Large intestine (tissue), 3 donors: ENCODE results near the gene PFDN6. TPM values are rescaled to one million over a fixed set of nuclear protein-coding genes. Genes with fewer than 3 reads are reported as not detected.
A peak's percentile ranks its signal among the peaks of the same experiment; 100 is the strongest.
"Not testable (repeated sequence)": the region's sequence is repeated elsewhere in the genome, so short reads cannot be mapped to it uniquely, and the experiment has no call there.

Experiments used
- DNase-seq, 2 donors: peaks; one replicate each; pipeline versions ENCODE4 v3.0.0 to v3.0.0-alpha.2; 2013
- H3K27ac ChIP-seq: one replicate; pipeline ENCODE4 v1.5.1; 2013; ENCODE audit warnings: low read length
- H3K27me3 ChIP-seq: 2 replicates; pipeline ENCODE4 v1.6.1; 2013; ENCODE audit warnings: low read length; ENCODE audit not compliant: control insufficient read depth, insufficient read depth
- H3K36me3 ChIP-seq: 2 replicates; pipeline ENCODE4 v1.6.1; 2013; ENCODE audit warnings: low read length; ENCODE audit not compliant: control insufficient read depth, insufficient read depth
- H3K4me1 ChIP-seq: one replicate; pipeline ENCODE4 v1.6.1; 2013; ENCODE audit warnings: low read length; ENCODE audit not compliant: control insufficient read depth, insufficient read depth
- H3K4me3 ChIP-seq: one replicate; pipeline ENCODE4 v1.5.1; 2013; ENCODE audit warnings: low read length
- H3K9me3 ChIP-seq: one replicate; pipeline ENCODE4 v1.6.1; 2013; ENCODE audit warnings: mild to moderate bottlenecking, low read depth, low read length, moderate library complexity; ENCODE audit not compliant: control insufficient read depth
- WGBS: methylation state at CpG from one replicate; pipeline ENCODE4 v1.1.5; 2013; ENCODE audit warnings: low lambda C conversion rate; ENCODE audit not compliant: insufficient coverage; 5-methylcytosine and 5-hydroxymethylcytosine counted together
- polyA plus RNA-seq: library from polyadenylated mRNA; unstranded; fragments of 120-200 nt; gene quantifications from one replicate; pipeline ENCODE4 v1.2.1, GENCODE V29; 2013

PFDN6 gene
- polyA plus RNA-seq, 1 donor, result 80.5 TPM

- 97% methylated on average over 3 of the region's 6 CpGs for WGBS
- Histone ChIP-seq H3K27me3 (peaks cover 9% of the 10 kb centered on the region), H3K9me3 (no peaks in the 10 kb centered on the region), H3K36me3 (peaks cover 16% of the 10 kb centered on the region), H3K27ac (no peak overlapping the region), H3K4me1 (peaks cover 18% of the 10 kb centered on the region), H3K4me3 (no peak overlapping the region)
- no peak for DNase-seq
These were observed 37.9 kb upstream of the PFDN6 start for GRCh38 chr6:33251395-33252012.

GRCh38 chr6:33252759-33253158, 36.6 kb upstream of the PFDN6 start:
- no peak for DNase-seq
- H3K4me3 ChIP-seq, result no peak overlapping the region
- peaks cover 4% of the 10 kb centered on the region for H3K27me3 ChIP-seq
- H3K27ac ChIP-seq, result no peak overlapping the region
- no peaks in the 10 kb centered on the region for H3K9me3 ChIP-seq
- peaks cover 19% of the 10 kb centered on the region for H3K36me3 ChIP-seq
- H3K4me1 ChIP-seq, result peaks cover 18% of the 10 kb centered on the region

- Histone ChIP-seq H3K4me3 (no peak overlapping the region), H3K9me3 (no peaks in the 10 kb centered on the region), H3K27ac (no peak overlapping the region), H3K4me1 (peaks cover 5% of the 10 kb centered on the region), H3K27me3 (no peaks in the 10 kb centered on the region), H3K36me3 (peaks cover 27% of the 10 kb centered on the region)
- DNase-seq, result no peak
- 100% methylated on average over 2 of the region's 4 CpGs for WGBS
These were observed 34.8 kb upstream of the PFDN6 start for GRCh38 chr6:33254591-33254990.

- DNase-seq, result no peak
- H3K4me3 ChIP-seq, result no peak overlapping the region
- H3K27me3 ChIP-seq, result no peaks in the 10 kb centered on the region
- WGBS, result no CpG with 5 or more reads among the region's 5 CpGs
- H3K4me1 ChIP-seq, result no peaks in the 10 kb centered on the region
- H3K27ac ChIP-seq, result no peak overlapping the region
- H3K9me3 ChIP-seq, result no peaks in the 10 kb centered on the region
- H3K36me3 ChIP-seq, result peaks cover 30% of the 10 kb centered on the region
These were observed 30.4 kb upstream of the PFDN6 start for GRCh38 chr6:33259032-33259431.

GRCh38 chr6:33262490-33262889, 26.9 kb upstream of the PFDN6 start:
- H3K36me3 ChIP-seq, result peaks cover 60% of the 10 kb centered on the region
- not testable (repeated sequence) for H3K9me3 ChIP-seq, DNase-seq, H3K4me1 ChIP-seq, H3K4me3 ChIP-seq, H3K27ac ChIP-seq, H3K27me3 ChIP-seq
- WGBS, result no CpG with 5 or more reads among the region's 3 CpGs

- no peak overlapping the region for H3K4me3 ChIP-seq
- H3K9me3 ChIP-seq, result no peaks in the 10 kb centered on the region
- peaks cover 66% of the 10 kb centered on the region for H3K36me3 ChIP-seq
- H3K27me3 ChIP-seq, result no peaks in the 10 kb centered on the region
- no peak for DNase-seq
- no peaks in the 10 kb centered on the region for H3K4me1 ChIP-seq
- no peak overlapping the region for H3K27ac ChIP-seq
- no CpG with 5 or more reads among the region's 7 CpGs for WGBS
These were observed 25.4 kb upstream of the PFDN6 start for GRCh38 chr6:33264015-33264414.

- no CpG with 5 or more reads among the region's 7 CpGs for WGBS
- no peak for DNase-seq
- H3K4me3 ChIP-seq, result peak overlapping the region; percentile 86
- H3K4me1 ChIP-seq, result peaks cover 24% of the 10 kb centered on the region
- peaks cover 59% of the 10 kb centered on the region for H3K36me3 ChIP-seq
- H3K27me3 ChIP-seq, result no peaks in the 10 kb centered on the region
- H3K9me3 ChIP-seq, result no peaks in the 10 kb centered on the region
- peak overlapping the region; percentile 86 for H3K27ac ChIP-seq
These were observed 18.3 kb upstream of the PFDN6 start for GRCh38 chr6:33271117-33271467.

- Histone ChIP-seq H3K4me1 (peaks cover 30% of the 10 kb centered on the region), H3K9me3 (no peaks in the 10 kb centered on the region), H3K36me3 (peaks cover 59% of the 10 kb centered on the region), H3K27ac (peak within 1 kb of the TSS; percentile 86), H3K27me3 (no peaks in the 10 kb centered on the region), H3K4me3 (peak within 1 kb of the TSS; percentile 86)
- peak; percentile 98 to 99 for DNase-seq
- WGBS, result no CpG with 5 or more reads among the region's 48 CpGs
These were observed 17.7 kb upstream of the PFDN6 start, which contains the start of the genes RPS18 and VPS52 for GRCh38 chr6:33271468-33272274. RPS18 (plus strand) TSS chr6:33272075; CDS start chr6:33272120, 45 bp downstream. VPS52 (minus strand) TSS chr6:33271876; CDS start chr6:33271675, 201 bp downstream.

GRCh38 chr6:33272275-33273128, 16.9 kb upstream of the PFDN6 start:
- Histone ChIP-seq H3K4me3 (peak overlapping the region; percentile 86), H3K27ac (peak overlapping the region; percentile 67), H3K4me1 (peaks cover 30% of the 10 kb centered on the region), H3K36me3 (peaks cover 51% of the 10 kb centered on the region), H3K9me3 (no peaks in the 10 kb centered on the region), H3K27me3 (no peaks in the 10 kb centered on the region)
- WGBS, result no CpG with 5 or more reads among the region's 22 CpGs
- DNase-seq, result no peak
